CD4-positive, alpha-beta memory T cell (primary cell): ENCODE measurements around the gene DPF3. TPM values are rescaled to one million over a fixed set of nuclear protein-coding genes. Genes with fewer than 3 reads are reported as not detected.

ENCODE experiments used
- CTCF ChIA-PET: fragments of 350-600 bp; sonication (Branson Sonifier 250); formaldehyde crosslinking; loops from one replicate; lab custom pipeline; 2021; ENCODE audit warnings: inconsistent platforms; ENCODE audit not compliant: partially characterized antibody; lab: Charles Lee
- POLR2A ChIA-PET: fragments of 350-600 bp; sonication (Branson Sonifier 250); formaldehyde crosslinking; loops from one replicate; lab custom pipeline; 2021; ENCODE audit not compliant: partially characterized antibody; lab: Charles Lee
- DNase-seq, 5 donors: peaks; one replicate each; pipeline versions ENCODE4 v3.0.0 to v3.0.0-alpha.2; 2020 to 2022; ENCODE audit warnings: mixed read lengths in 1 of 5
- H3K27ac ChIP-seq: one replicate; pipeline ENCODE4 v1.7.0; 2013; ENCODE audit warnings: low read depth, low read length
- H3K27me3 ChIP-seq: 2 replicates; pipeline ENCODE4 v1.7.0; 2013; ENCODE audit warnings: mild to moderate bottlenecking, low read length, moderate library complexity; ENCODE audit not compliant: insufficient read depth
- H3K36me3 ChIP-seq: 2 replicates; pipeline ENCODE4 v1.7.0; 2013; ENCODE audit warnings: mild to moderate bottlenecking, low read length, moderate library complexity; ENCODE audit not compliant: insufficient read depth
- H3K4me1 ChIP-seq: 2 replicates; pipeline ENCODE4 v1.7.0; 2013; ENCODE audit warnings: mild to moderate bottlenecking, low read length, moderate library complexity; ENCODE audit not compliant: insufficient read depth
- H3K4me3 ChIP-seq, 2 donors: one replicate each; pipeline ENCODE4 v1.7.0; 2013; ENCODE audit warnings: low read length in 2 of 2, mild to moderate bottlenecking in 1 of 2
- H3K9me3 ChIP-seq, 2 donors: one replicate each; pipeline ENCODE4 v1.7.0; 2013; ENCODE audit warnings: low read length in 2 of 2, control low read depth in 1 of 2; ENCODE audit not compliant: control insufficient read depth in 1 of 2
- H3K27ac Mint-ChIP-seq, 7 donors: one replicate each; pipeline ENCODE4 v1.8.0; 2020 to 2021; ENCODE audit warnings: mixed read lengths in 7 of 7, mild to moderate bottlenecking in 6 of 7, inconsistent platforms in 3 of 7, moderate library complexity in 3 of 7
- H3K27me3 Mint-ChIP-seq, 2 donors: one replicate each; pipeline ENCODE4 v1.8.0; 2020 to 2021; ENCODE audit warnings: mixed read lengths in 2 of 2
- H3K36me3 Mint-ChIP-seq, 2 donors: one replicate each; pipeline ENCODE4 v1.8.0; 2020 to 2021; ENCODE audit warnings: mixed read lengths in 2 of 2, inconsistent platforms in 1 of 2, mild to moderate bottlenecking in 1 of 2
- H3K4me1 Mint-ChIP-seq, 4 donors: one replicate each; pipeline ENCODE4 v1.8.0; 2020 to 2021; ENCODE audit warnings: mixed read lengths in 4 of 4, mild to moderate bottlenecking in 1 of 4
- H3K4me3 Mint-ChIP-seq, 8 donors: one replicate each; pipeline ENCODE4 v1.8.0; 2020 to 2021; ENCODE audit warnings: mixed read lengths in 8 of 8, mild to moderate bottlenecking in 7 of 8, moderate library complexity in 6 of 8, inconsistent platforms in 3 of 8
- H3K9me3 Mint-ChIP-seq, 8 donors: one replicate each; pipeline ENCODE4 v1.8.0; 2020 to 2021; ENCODE audit warnings: mixed read lengths in 8 of 8, mild to moderate bottlenecking in 5 of 8, inconsistent platforms in 3 of 8, moderate library complexity in 1 of 8
- intact Hi-C: fragments of 100-400 bp; cut with micrococcal nuclease; formaldehyde crosslinking; loops from one replicate; pipeline ENCODE4 v1.15.1; 2023
- polyA plus RNA-seq, 2 donors: library from polyadenylated mRNA; unstranded; fragments of 300-500 nt; fragmentation: Illumina TruSeq; gene quantifications; one replicate each; pipeline ENCODE4 v1.2.3, GENCODE V29; 2021
- total RNA-seq, 2 experiments: library from RNA; stranded (reverse); gene quantifications; one replicate each; pipeline ENCODE4 v1.2.3, GENCODE V29; 2021

The DPF3 gene
- total and polyA plus RNA-seq, 4 experiments from 2014 or later, result 0.25 to 0.35 TPM; not detected in 2

DNA sequence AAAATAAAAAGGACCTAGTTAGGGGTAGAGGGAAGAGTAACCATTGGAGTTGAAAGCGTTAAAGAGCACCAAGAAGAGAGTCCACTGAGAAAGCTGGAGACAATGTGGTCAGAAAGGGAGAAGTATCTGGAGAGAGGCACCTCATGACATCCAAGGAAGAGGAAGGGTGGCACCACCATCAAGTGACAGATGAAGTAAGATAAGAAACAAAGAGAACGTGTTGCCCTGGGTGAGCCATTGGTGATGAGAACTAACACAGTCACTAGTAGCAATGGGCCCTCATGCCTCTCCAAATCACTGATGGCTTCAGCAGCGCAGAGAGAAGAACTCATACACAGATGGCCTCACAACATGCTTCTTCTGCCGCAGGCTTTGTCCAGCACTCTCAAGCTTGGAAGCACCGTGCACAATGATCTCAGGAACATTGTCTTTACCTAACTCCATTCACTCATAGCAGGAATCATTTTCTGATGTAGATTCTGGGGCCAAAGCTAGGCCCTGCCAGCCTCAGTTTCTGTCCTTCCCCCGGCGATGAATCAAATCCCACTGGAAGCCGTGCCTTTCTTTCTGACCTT lies 252.9 kb downstream of the DPF3 start:
- Histone ChIP-seq H3K4me1 (no peaks in the 10 kb centered on the region), H3K27ac (no peak overlapping the region), H3K9me3 (no peaks in the 10 kb centered on the region), H3K27me3 (no peaks in the 10 kb centered on the region), H3K36me3 (no peaks in the 10 kb centered on the region), H3K4me3 (no peak overlapping the region)
- Mint-ChIP-seq H3K27me3 (peaks cover 0 to 4% of the 10 kb centered on the region in 2 donors), H3K9me3 (peaks cover 0 to 22% (median 7%) of the 10 kb centered on the region in 8 donors), H3K36me3 (no peaks in the 10 kb centered on the region), H3K4me1 (peaks cover 0 to 11% (median 2%) of the 10 kb centered on the region in 4 donors), H3K4me3 (peak overlapping the region in 1 of 8 donors; percentile 7), H3K27ac (no peak overlapping the region)
- ChIA-PET CTCF (no interaction called here), POLR2A (no interaction called here)
- DNase-seq, result no peak
- intact Hi-C loops, result no loop called here

DNA sequence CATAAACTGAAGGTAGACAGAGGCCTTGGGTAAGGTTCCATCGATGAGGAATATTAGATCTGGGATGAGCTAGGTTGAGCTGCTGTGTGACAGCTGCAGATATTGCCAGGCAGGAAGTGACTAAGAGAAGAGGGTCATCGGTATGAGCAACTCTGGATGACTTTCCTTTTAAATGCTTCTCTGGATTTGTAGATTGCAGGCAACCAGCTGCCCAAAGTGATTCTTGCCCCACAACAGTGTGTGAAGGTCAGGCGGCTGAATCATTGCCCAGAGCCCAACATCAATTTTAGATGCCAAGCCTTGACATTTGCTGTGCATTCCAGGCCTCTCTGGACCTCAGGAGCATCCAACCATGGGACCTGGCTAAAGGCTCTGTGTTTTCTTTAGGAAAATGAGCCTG lies 255.9 kb downstream of the DPF3 start:
- Mint-ChIP-seq H3K9me3 (peaks cover 0 to 22% (median 7%) of the 10 kb centered on the region in 8 donors), H3K27me3 (peaks cover 0 to 4% of the 10 kb centered on the region in 2 donors), H3K36me3 (no peaks in the 10 kb centered on the region), H3K4me3 (no peak overlapping the region), H3K4me1 (peaks cover 0 to 13% (median 2%) of the 10 kb centered on the region in 4 donors), H3K27ac (no peak overlapping the region)
- intact Hi-C loops, result no loop called here
- CTCF ChIA-PET, result no interaction called here
- Histone ChIP-seq H3K27me3 (no peaks in the 10 kb centered on the region), H3K4me1 (no peaks in the 10 kb centered on the region), H3K4me3 (no peak overlapping the region), H3K9me3 (no peaks in the 10 kb centered on the region), H3K27ac (no peak overlapping the region), H3K36me3 (no peaks in the 10 kb centered on the region)
- DNase-seq, result no peak
- POLR2A ChIA-PET, result no interaction called here

DNA sequence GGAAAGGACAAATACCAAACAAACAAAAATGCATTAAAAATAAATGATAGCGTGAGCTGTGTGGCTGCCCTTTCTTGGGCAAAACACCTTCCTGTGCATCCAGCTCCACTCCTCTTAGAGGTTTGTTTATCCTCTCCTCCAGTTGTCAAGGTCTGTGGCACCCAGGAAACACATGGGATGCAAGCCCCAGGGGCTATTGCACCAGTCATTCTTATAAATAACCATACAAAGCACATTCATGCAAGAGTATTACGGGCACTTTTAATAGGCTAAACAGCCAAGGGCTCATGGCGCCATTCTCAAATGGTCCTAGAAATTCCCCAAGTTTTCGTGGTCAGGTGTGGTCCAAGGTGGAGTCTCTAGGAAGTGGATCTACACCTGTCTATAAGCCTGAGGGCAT lies 257.0 kb downstream of the DPF3 start:
- Histone ChIP-seq H3K27ac (no peak overlapping the region), H3K36me3 (no peaks in the 10 kb centered on the region), H3K27me3 (no peaks in the 10 kb centered on the region), H3K4me1 (no peaks in the 10 kb centered on the region), H3K9me3 (no peaks in the 10 kb centered on the region), H3K4me3 (no peak overlapping the region)
- Mint-ChIP-seq H3K36me3 (no peaks in the 10 kb centered on the region), H3K27ac (no peak overlapping the region), H3K9me3 (peaks cover 0 to 19% (median 7%) of the 10 kb centered on the region in 8 donors), H3K27me3 (peaks cover 0 to 4% of the 10 kb centered on the region in 2 donors), H3K4me1 (peaks cover 0 to 15% (median 2%) of the 10 kb centered on the region in 4 donors), H3K4me3 (no peak overlapping the region)
- POLR2A ChIA-PET, result no interaction called here
- intact Hi-C loops, result no loop called here
- CTCF ChIA-PET, result no interaction called here
- DNase-seq, result no peak

DNA sequence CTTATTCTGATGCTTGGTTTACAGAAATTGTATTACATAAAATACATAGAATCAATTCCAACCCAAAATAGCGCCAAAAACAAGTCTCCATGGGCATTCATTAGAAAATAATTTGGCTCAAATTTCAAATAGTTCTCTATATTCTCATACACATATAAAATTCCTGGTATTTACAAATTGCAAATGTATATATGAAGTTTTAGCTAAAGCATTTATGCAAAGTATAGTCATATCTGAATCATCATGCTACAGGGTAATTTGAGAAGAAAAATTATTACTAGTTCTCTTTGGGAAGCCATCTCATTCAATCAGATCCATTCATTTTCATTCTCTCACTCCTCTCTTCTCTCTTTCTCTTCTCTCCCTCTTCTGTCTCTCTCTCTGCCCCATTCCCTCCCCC lies 257.8 kb downstream of the DPF3 start:
- Histone ChIP-seq H3K4me3 (no peak overlapping the region), H3K27me3 (no peaks in the 10 kb centered on the region), H3K36me3 (no peaks in the 10 kb centered on the region), H3K9me3 (no peaks in the 10 kb centered on the region), H3K4me1 (no peaks in the 10 kb centered on the region), H3K27ac (no peak overlapping the region)
- Mint-ChIP-seq H3K9me3 (peaks cover 0 to 19% (median 7%) of the 10 kb centered on the region in 8 donors), H3K4me1 (peaks cover 0 to 13% (median 2%) of the 10 kb centered on the region in 4 donors), H3K27ac (no peak overlapping the region), H3K27me3 (peaks cover 0 to 7% of the 10 kb centered on the region in 2 donors), H3K4me3 (no peak overlapping the region), H3K36me3 (no peaks in the 10 kb centered on the region)
- DNase-seq, result no peak
- intact Hi-C loops, result no loop called here
- ChIA-PET CTCF (no interaction called here), POLR2A (no interaction called here)

DNA sequence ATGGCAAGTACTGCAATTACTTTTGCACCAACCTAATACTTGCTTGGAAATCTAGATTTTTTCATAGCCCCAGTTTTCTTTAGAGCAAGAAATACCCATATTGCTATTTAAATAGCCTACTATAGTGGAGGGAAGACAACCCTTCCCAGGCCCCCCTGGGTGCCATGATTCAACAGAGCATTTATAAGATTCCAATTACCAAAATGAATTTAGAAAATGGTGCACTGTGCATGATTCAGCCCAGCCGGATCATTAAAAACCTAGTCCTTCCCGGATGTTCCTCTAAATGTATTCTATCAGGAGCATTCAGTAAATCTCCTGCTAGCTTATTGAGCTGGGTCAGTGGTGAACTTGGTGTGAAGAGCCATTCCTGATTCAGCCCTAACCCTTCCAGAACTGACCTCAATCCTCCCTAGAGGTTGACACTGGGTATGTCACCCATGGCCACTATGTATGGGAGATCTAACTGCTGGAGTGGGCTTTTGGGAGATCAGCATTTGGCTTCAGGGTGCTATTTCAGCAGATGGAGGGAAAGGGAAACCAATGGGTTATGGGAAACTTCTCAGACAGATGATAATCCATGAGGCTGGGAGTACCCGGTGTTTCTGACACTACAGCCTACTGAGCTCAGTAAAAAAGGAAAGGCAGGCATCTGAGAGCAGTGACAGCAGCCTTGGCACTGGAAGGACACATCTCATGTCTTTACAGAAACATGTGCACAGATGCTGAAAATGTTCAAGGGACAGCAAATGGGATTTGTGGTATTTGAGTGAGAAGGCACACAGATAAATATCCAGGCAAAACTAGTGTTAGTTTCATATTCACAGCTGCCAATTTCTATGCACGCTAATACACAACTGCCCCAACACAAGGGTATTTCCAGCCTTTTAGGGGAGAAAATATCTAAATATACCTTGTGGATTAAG lies 258.9 kb downstream of the DPF3 start:
- no peaks in the 10 kb centered on the region for H3K36me3 ChIP-seq
- H3K27ac Mint-ChIP-seq, result no peak overlapping the region
- no peaks in the 10 kb centered on the region for H3K9me3 ChIP-seq
- ChIA-PET CTCF (no interaction called here), POLR2A (no interaction called here)
- peaks cover 2 to 7% of the 10 kb centered on the region in 2 donors for H3K27me3 Mint-ChIP-seq
- H3K27me3 ChIP-seq, result no peaks in the 10 kb centered on the region
- DNase-seq, result no peak
- H3K4me1 ChIP-seq, result no peaks in the 10 kb centered on the region
- peaks cover 0 to 3% (median under 1%) of the 10 kb centered on the region in 4 donors for H3K4me1 Mint-ChIP-seq
- no peaks in the 10 kb centered on the region for H3K36me3 Mint-ChIP-seq
- intact Hi-C loops, result no loop called here
- H3K27ac ChIP-seq, result no peak overlapping the region
- no peak overlapping the region for H3K4me3 ChIP-seq
- peaks cover 0 to 10% (median 5%) of the 10 kb centered on the region in 8 donors for H3K9me3 Mint-ChIP-seq
- H3K4me3 Mint-ChIP-seq, result no peak overlapping the region

DNA sequence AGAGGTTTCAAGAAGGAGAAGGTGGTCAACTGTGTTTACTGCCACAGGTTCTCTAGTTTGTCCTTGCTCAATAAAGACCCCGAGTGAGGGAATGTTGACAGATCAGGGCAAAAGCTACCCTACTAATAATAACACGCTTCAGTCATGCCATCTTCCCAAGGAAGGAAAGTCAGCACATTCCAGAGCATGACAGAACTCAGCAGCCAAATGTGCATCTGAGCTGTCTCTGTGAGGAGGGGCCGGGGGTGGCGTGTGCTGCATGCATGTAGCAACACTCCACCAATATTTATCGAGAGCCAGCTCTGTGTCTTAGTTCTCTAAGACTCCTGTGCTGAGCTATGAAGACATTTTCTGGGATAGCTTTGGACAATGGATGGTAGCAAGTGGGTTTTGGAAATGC lies 260.4 kb downstream of the DPF3 start:
- H3K4me3 ChIP-seq, result no peak overlapping the region
- H3K27ac ChIP-seq, result no peak overlapping the region
- ChIA-PET CTCF (no interaction called here), POLR2A (no interaction called here)
- H3K36me3 ChIP-seq, result no peaks in the 10 kb centered on the region
- peaks cover 0 to 4% (median 0%) of the 10 kb centered on the region in 8 donors for H3K9me3 Mint-ChIP-seq
- H3K27me3 Mint-ChIP-seq, result peaks cover 5 to 7% of the 10 kb centered on the region in 2 donors
- H3K9me3 ChIP-seq, result no peaks in the 10 kb centered on the region
- H3K4me1 ChIP-seq, result no peaks in the 10 kb centered on the region
- no peak overlapping the region for H3K27ac Mint-ChIP-seq
- H3K4me1 Mint-ChIP-seq, result peaks cover 0 to 3% (median under 1%) of the 10 kb centered on the region in 4 donors
- no peaks in the 10 kb centered on the region for H3K36me3 Mint-ChIP-seq
- H3K27me3 ChIP-seq, result no peaks in the 10 kb centered on the region
- intact Hi-C loops, result no loop called here
- DNase-seq, result no peak
- no peak overlapping the region for H3K4me3 Mint-ChIP-seq

DNA sequence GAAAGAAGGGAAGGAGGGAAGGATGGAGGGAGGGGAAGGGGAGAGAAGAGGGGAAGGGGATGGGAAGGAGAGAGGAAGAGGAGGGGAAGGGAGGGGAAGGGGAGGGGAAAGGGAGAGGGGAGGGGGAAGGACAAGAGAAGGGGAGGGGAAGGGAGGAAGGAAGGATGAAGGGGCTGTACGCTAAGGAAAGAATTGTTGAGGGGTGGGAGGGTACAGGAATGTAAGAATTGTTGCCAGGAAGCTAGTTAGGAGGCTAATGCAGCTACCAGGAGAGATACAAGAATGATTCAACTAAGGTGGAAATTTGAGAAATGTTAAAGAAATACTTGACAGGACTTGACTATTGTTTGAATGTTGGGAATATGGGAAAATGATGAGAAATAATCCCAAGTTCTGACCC lies 261.2 kb downstream of the DPF3 start:
- H3K4me1 Mint-ChIP-seq, result peaks cover 0 to 3% (median under 1%) of the 10 kb centered on the region in 4 donors
- no peaks in the 10 kb centered on the region for H3K4me1 ChIP-seq
- H3K27ac Mint-ChIP-seq, result no peak overlapping the region
- H3K27me3 ChIP-seq, result no peaks in the 10 kb centered on the region
- no peaks in the 10 kb centered on the region for H3K9me3 ChIP-seq
- ChIA-PET POLR2A (no interaction called here), CTCF (no interaction called here)
- no peaks in the 10 kb centered on the region for H3K36me3 ChIP-seq
- H3K4me3 Mint-ChIP-seq, result no peak overlapping the region
- H3K27ac ChIP-seq, result no peak overlapping the region
- H3K9me3 Mint-ChIP-seq, result peaks cover 0 to 4% (median 2%) of the 10 kb centered on the region in 8 donors
- peaks cover 5 to 7% of the 10 kb centered on the region in 2 donors for H3K27me3 Mint-ChIP-seq
- no peaks in the 10 kb centered on the region for H3K36me3 Mint-ChIP-seq
- intact Hi-C loops, result no loop called here
- no peak for DNase-seq
- H3K4me3 ChIP-seq, result no peak overlapping the region
